ENCODE measurements around the gene RAC2. TPM values are rescaled to one million over a fixed set of nuclear protein-coding genes. Genes with fewer than 3 reads are reported as not detected.

Gene RAC2
- total RNA-seq, 1 donor from 2014 or later = not detected

DNA sequence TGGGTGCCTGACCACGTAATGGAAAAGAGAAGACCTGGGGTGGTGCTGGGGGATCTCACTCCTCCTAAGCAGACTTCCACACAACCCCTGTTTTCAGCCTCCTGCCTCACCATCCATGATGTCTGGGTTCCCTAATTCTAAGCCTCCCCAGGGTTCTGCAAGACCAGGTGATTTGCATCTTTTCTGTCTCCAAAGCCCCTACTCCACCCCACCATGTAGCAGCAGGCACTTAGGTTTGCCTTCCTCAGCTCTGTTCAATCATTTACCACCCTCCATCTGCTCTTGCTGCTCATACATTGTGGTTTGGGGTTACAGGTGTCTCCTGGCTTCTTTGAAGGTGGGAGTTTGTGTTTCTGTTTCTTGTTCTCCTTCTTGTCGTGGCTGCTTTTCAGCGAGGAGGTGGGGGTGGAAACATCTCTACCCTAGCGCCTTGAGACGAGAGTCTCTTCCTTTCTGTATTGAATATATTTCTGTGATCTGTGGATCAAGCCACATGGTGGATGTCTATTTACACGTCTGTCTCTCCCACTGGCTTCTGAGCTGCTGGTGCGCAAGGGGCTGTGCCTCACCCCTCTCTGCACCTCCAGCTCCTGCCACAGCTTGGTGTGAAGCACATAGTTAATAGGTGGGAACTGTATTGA is 25.2 kb downstream of the RAC2 start:
- no peak for DNase-seq

DNA sequence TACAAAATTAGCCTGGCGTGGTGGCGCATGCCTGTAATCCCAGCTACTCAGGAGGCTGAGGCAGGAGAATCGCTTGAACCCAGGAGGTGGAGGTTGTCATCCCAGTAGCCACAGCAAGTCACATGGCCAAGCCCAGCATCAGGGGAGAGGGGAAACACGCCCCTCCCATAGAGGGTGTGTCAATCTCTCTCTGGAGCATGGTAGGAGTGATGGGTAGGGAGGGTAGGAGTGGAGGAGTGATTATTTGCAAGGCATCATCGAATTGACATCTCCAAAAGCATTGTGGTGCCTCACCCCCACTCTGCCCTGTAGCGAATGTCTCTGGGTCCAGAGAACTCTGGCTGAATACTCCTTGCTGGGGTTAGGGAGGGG is 25.7 kb downstream of the RAC2 start:
- DNase-seq = no peak

DNA sequence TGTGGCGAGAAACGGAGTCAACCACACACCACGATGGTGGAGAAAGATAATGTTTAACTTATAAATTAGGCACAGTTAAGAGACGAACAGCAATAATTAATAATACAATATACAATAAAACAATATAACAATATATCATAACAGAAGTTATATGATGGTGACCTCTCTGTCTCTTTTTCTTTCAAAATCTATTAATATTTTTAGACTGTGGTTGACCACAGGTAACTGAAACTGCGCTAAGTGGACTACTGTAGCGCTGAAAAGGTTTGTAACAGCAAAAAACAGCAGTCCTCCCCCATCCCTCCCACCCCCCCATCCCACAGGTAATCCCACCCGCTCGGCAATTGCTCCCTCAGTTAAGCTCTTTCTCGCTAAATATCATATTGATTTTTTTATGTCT is 28.2 kb downstream of the RAC2 start:
- DNase-seq = no peak

DNA sequence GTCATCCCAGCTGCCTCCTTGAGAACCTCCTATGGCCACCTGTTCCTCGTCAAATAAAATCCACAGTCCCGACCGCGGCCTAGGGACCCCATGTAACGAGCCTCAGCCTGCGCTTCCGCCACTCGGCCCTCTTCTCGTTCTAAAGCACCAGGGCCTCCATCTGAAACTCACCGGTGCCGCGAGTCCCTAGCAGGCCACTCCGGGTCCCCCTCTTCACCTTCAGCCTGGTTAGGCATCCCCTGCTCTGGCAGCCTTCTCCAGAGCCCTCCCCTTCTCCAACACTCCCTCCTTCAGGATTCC is 29.4 kb downstream of the RAC2 start:
- no peak for DNase-seq

DNA sequence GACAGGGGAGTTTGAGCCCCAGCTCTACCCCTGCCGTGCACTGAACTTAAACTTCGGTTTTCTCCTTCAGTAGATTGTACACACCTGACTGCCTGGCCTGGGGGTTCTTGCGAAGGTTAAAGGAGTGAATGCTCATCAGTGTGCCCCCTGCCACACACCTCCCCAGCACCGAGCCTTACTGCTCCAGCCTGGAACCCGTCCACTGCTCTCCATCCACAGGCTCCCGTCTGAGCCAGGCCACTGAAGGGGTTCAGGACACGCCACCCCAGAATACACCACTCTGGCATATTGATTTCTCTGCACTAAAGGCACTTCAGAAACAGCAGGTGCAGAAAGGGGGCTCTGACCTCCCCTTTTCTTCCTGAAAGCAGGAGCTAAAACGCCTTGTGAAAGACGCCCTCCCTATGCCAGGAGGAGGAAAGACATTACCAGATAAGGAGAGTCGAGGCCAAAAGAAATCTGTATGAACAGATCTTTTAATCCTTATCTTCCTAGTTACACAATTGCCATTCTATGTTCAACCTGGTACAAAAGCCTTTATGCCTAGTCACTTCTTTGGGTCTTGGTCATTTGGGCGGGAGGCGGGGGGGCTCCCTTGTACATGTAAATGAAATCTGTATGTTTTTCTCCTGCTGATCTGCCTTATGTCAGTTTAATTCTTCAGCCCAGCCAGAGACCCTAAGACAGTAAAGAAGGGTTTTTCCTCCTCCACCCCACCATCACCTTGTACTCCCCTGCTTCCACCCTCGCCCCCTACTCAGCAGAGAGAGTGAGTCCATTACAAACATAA is 29.9 kb downstream of the RAC2 start:
- DNase-seq = no peak

DNA sequence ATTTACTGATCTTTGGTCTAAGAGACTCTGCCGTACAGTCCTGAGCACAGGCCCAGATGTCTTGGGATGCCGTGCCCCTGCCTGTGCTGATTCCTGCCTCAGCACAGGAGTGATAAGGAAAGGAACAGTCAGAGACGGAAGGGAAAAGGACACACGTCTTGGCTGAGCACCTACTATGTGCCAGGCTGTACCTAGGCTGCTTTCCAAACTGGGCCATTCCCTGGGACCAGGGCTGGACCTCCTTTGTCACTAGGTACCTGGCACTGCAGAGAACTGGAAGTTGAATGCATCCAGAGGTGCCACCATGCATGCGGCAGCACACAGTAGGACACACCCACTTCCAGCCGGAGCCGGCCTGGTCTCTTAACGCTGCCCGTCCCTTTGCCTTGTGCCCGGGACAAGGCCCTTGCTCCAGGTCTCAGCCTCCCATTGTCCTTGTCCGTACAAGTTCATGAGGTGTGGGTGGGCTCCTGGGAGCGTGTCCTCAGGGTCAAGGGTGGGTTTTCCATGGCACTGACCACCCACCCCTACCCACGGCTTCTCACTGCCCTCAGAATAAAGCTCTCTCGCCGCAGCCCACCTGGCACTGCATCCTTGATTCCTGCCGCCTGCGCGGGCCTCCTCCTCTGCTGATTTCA is 30.7 kb downstream of the RAC2 start:
- DNase-seq = no peak

DNA sequence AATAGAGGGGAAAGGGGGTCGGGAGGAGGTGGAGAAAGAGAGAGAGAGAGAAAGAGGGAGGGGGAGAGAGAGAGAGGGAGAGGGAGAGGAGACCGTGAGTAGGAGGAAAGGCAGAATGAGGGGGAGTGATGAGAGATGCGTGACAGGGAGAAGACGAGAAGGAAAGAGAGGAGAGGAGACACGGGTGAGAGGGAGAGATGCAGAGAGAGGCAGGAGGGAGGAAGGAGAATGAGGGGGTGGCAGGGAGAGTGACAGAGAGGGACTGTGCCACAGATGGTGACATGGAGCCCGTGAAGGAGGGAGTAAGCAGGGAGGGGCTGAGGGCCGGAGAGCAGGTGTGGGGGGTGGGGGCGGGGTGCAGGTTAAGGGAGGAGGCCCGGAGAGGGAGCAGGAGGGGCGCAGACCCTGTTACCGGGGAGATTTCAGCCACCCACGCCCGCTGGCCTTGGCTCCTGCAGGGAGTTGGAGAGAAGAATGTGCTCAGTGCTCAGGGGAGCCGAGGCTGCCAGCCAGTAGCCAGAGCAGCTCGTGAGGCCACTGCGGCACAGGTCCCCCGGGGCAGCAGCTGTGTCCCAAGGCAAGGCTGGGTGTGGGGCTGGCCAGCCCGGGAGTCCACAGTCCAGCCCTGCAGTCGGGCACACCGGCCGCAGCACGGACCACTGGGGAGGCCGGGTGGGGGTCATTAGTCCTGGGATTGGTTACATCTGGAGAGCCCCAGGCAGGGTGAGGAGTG is 31.7 kb downstream of the RAC2 start, which contains the start of gene SSTR3:
TSS of gene SSTR3 (minus strand) at position 304 of the 733 bp plus-strand sequence. CDS start 4,674 bp downstream, outside the sequence.
- DNase-seq = peak; percentile 20

DNA sequence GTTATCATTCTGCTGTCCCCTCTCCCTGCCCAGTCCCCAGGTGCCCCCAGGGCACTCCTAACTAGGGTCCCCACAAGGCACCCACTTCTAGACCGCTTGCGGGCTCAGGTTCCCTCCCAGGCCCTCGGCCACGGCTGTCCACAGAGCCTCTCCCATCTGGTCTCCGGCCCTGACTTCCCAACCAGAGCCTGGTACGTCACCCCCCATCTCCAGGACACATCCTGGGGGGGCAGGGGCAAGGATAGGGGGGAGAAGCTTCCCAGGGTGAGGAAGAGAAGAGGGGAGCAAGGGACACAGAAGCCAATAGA is 32.2 kb downstream of the RAC2 start:
- no peak for DNase-seq

DNA sequence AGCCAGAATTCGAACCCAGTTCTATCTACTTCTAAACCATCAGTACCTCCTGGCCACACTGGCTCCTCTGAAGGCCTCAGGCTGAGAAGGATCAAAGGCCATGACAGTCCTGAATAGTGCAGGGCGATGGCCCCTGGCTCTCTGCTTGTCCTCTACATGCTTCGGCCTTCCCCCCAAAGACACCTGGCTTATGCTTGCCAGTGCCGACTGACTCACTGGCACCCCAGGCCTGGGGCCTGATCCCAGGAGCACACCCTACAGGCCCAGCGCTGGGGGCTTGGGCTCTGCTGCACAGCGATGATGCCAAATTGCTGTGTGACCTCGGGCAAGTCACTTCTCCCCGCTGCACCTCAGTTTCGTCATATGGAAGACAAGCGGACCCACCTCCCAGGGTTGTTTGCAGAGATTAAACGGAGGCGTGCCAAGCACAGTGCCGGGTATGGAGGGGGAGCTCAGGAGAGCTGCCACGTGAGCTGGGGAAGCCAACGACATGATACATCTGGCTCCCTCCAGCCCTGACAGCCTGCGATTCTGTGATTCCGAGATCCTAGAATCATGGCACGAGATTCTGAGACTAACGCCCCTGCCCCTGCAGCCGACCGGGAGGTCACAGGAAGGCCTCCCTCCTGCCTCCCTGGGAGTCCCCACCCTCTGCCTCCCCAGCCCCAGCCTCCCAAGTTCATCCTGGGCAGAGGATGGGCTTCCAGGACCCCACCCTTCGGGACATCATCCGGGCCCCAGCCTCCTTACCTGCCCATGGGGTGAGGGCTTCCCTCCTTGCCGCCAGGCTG is 32.8 kb downstream of the RAC2 start:
- DNase-seq = no peak

DNA sequence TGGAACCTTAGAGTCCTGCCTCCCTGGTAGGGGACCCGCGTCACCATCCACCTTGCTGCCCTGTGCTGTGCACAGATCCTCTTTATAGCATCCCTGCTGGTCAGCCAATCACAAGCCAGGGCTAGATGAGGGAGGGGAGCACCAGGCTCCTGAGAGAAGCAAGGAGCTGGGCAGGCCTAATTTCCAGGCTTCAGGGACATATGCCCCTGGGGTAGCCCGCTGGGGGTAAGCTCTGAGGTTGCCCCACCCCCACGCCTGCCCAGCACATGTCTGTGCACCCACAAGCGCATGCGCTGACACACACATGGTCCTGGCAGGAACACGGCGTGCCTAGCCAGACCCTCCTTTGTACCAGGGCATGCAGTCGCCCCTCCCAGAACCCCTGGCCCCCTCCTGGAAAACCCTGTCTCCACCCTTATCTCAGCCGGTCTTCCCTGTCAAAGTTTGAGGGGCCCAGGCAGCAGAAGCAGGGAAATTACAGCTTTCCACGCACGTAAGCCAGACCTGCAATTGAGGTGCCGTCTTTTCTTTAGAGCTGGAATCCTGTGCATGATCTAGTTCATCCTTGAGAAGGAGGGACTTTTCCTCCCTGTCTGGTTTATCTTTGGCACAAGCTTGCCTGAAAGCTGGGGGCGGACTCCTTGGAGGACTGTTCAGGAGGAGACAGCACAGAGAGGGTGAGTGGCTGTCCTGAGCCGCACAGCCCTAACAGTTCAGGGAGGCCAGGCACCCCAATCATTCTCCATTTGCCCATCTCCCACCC is 33.8 kb downstream of the RAC2 start:
- peak; percentile 47 for DNase-seq

DNA sequence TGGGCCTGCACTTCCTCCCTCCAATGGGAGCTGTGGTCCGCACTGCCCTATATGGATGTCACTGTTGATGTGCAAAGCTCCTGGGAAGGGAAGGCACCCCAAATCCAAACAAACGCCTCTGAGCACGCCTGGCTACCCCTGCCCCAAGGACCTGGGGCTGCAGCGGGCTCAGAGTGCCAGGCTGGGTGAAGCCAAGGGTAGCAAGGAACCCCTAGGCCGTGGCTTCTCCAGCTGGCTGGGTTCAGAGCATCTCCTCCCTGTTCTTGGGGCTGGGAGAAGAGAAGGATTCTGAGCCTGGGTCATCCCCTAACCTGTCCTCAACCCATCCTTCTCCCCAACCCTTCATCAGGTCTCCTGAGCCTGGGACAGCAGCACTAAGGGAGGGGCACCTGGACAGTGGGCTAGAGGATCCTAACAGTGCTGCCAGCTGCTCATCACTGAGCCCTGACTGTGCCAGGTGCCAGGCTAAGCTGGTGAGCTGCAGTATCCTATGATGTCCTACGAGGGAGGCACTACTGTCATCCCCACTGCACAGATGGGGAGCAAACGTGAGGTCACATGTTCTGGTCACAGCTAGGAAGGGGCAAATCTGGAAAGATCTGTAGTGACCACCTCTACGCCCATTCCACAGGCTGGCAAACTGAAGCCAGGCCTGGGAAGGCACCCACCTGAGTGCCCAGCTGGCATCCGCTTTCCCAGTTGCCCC is 34.8 kb downstream of the RAC2 start:
- no peak for DNase-seq

DNA sequence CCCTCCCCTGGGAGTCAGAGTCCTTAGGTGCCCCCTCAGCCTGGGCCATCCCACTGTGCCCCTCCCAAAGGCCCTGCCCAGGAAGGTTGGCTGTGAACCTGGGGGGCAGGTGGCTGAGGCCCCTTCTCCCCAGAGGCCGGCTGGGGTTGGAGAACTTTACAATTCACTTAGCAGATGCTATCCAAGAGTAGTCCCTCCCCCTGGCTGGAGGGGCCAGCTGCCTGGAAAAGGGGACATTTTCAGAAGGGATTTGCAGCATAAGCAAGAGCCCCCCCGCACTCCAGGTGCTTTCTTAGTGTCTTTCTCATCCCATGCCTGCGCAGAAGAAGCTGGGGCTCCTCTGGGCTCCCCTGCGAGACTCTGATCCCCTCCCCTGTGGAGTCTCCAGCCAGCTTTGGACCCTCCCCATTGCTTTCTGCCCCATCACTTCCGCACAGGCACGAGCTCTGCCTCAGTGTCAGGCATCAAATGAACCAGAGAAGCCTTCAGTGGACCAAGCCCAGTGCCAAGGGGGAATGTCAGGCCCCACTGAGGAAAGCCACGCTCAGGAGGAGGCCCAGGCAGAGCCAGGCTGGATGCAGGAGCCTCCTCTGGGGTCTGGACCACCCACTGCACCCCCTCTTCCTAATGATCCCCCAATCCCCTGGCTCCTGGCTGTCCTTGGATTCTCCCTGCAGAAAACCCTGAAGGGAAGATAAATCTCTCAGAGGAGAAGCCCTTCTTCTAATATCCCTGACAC is 35.5 kb downstream of the RAC2 start:
- no peak for DNase-seq

DNA sequence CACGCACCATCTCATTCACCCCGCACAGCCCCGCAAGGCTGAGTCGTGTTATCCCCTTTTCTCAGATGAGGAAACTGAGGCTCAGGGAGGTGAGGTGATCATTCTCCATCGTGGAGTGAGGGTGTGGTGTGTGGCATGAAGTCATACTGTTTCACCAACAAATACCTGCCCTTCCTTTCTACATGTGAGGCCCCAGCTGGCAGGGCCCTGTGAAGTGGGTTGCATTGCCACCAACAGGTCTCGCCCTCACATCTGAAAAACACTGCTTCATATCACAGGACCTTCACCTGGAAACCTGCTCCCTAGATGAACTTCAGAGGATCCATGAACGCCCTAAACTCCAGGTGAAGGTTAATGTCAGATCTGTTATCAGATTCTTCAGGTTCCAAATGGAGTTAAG is 36.1 kb downstream of the RAC2 start:
- DNase-seq = no peak

DNA sequence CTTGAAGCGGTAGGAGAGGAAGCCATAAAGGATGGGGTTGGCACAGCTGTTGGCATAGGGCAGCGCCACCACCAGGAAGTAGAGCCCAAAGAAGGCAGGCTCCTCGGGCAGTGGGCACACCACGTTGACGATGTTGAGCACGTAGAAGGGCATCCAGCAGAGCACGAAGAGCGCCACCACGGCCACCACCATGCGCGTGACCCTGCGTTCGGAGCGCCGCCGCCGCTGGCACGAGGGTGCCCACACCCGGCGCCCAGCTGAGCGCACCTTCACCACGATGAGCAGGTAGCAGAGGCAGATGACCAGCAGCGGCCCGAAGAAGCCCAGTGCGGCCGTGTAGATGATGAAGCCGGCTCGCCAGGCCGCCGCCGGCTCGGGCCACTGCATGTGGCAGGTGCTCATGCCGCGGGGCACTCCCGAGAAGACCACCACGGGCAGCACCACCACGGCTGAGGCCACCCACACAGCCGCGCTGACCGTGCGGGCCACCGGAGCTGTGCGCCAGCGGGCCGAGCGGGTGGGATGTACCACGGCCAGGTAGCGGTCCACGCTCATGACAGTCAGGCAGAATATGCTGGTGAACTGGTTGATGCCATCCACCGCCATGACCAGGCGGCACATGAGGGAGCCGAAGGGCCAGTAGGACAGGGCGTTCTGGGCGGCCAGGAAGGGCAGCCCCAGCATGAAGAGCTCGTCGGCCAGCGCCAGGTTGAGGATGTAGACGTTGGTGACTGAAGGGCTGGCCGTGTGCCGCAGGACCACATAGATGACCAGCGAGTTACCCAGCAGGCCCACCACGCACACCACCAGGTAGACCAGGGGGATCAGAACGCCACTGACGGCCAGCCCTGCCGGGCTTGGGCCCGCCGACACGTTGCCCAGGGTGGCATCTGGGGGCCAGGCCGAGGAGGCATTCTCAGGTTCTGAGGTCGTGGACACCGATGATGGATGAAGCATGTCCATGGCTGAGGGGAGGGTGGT is 36.9 kb downstream of the RAC2 start:
- DNase-seq = no peak

DNA sequence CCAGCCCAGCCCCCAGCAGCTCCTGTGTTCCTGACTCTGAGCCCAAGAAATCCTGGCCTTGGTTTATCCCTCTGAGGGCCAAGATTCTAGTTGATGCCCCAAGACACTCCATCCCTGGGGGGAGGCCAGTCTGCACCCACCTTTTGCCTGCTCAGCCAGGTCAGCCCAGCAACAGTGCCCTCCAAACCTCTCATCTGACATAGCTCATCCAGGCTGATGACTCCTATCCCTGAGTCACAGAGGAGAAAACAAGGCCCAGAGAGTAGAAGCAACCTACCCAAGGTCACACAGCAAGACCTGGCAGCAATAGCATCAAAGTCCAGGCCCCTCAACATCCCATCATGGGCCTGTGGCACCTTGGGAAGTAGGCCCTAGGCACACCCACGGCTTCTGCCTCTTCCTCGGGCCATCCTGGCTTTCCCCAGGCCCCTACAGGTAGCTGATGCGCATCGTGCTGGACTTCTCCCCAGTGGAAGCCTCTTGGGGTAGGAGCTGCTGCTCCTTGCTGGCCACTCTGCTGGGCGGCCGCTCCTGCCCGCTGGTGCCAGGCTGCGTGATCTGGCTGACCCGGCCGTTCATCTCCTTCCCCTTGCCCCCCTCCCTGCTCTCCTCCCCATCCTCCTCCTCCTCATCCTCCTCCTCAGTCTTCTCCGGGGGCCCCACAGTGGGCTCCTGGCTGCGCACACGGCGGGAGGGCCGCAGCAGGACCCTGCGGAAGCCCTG is 37.8 kb downstream of the RAC2 start:
- no peak for DNase-seq

DNA sequence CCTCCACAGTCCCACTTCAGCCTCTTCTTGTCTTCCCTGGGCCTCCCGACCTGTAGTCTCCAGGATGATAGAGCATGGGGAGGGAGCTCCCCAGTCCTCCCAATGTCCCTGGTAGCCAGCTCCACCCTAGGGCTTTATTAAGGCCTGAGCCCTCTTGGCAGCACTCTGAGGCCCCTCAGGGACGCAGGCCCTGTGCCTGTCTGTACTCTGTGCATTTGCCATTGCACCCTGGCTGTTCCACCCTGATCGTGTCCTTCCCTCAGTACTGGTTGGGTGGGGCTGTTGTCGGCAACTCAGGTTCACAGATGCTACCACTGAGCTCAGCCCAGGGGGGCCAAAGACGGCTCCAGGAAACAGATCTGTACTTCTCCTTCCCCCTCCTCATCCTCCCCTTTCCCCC is 39.0 kb downstream of the RAC2 start:
- DNase-seq = no peak

DNA sequence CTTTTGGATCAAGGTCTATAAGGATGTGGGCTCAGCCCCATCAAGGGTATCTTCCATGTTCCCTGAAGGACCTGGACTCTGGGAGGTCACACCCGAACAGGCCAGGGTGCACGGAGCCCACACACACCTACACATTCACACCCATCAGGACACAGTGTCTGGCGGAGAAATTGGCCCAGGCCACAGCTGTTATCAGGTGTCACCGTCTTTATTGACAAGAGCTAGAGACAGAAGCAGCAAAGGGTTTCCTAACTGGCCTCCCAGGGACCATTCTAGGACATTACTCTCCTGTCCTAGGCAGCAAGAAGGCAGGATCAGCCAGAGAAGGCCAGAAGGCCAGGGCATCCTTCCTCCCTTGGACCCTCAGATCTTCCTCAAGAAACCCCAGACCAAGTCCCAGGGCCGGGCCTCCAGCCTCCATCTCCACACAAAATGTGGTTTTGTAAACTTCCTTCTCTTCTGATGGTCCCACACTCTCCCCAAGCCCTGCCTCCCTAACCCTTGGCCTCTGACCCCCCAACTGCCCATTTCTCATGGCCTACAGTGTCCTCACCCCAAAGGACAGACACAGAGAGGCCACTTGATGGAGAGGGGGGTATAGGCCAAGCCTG is 39.9 kb downstream of the RAC2 start:
- no peak for DNase-seq
